NCI-H2171 treated with DMSO at 0.1 percent for 48 hours (cell line): Measurements from ENCODE around the gene DNMT3B.
"Not testable (repeated sequence)": the region's sequence is repeated elsewhere in the genome, so short reads cannot be mapped to it uniquely, and the experiment has no call there.

Source experiments
- DNase-seq: peaks from one replicate; lab custom pipeline; 2025; lab: John Stamatoyannopoulos, UW

The DNMT3B gene

GRCh38 chr20:32763202-32764004 lies 1.2 kb downstream of the DNMT3B start:
- no peak for DNase-seq

GRCh38 chr20:32764005-32764960 lies 2.1 kb downstream of the DNMT3B start:
- DNase-seq: no peak

GRCh38 chr20:32765230-32765875 lies 3.2 kb downstream of the DNMT3B start:
- not testable (repeated sequence) for DNase-seq

GRCh38 chr20:32767418-32768198 lies 5.4 kb downstream of the DNMT3B start:
- no peak for DNase-seq

- DNase-seq: no peak
These were observed 9.9 kb downstream of the DNMT3B start for GRCh38 chr20:32772046-32772445.

- DNase-seq: no peak
These were observed 11.0 kb downstream of the DNMT3B start for GRCh38 chr20:32773223-32773622.

- no peak for DNase-seq
These were observed 11.7 kb downstream of the DNMT3B start for GRCh38 chr20:32773855-32774254.

- no peak for DNase-seq
These were observed 13.3 kb downstream of the DNMT3B start for GRCh38 chr20:32775336-32775991.

- DNase-seq: no peak
These were observed 15.2 kb downstream of the DNMT3B start for GRCh38 chr20:32777177-32777956.

- peak; percentile 16 for DNase-seq
These were observed 17.5 kb downstream of the DNMT3B start for GRCh38 chr20:32779500-32780211.

- no peak for DNase-seq
These were observed 18.1 kb downstream of the DNMT3B start for GRCh38 chr20:32780278-32780677.

- DNase-seq: no peak
These were observed 18.8 kb downstream of the DNMT3B start for GRCh38 chr20:32780749-32781655.

GRCh38 chr20:32784369-32785080 lies 22.3 kb downstream of the DNMT3B start:
- DNase-seq: no peak

GRCh38 chr20:32786059-32786760 lies 24.0 kb downstream of the DNMT3B start:
- DNase-seq: no peak

- DNase-seq: no peak
These were observed 25.0 kb downstream of the DNMT3B start for GRCh38 chr20:32787168-32787567.

- DNase-seq: peak; percentile 78
These were observed 27.9 kb downstream of the DNMT3B start for GRCh38 chr20:32789896-32790750.
